ENCODE data around the gene NUP210.

NUP210 gene

GRCh38 chr3:13348661-13349396 is 71.3 kb downstream of the NUP210 start:
- no peak for DNase-seq (ENCODE audit: low read depth)

DNA sequence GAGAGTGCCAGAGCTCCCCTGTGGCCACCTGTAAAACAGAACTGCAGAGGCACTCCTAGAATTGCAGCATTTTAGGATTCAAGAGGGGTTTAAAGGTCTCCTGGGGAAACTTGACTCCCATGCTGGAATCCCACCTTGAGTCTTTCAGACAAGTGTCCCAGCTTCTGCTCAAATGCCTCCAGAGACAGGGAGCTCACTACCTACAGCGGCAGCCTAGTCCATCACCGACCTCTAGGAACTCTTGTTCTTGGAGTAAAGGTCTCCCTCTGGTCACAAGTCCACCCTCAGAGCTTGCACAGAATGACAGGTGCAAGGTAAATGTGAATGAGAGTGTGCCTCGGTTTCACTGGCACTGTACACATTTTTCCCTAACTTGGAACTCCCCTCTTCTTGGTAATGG is 72.0 kb downstream of the NUP210 start:
- DNase-seq (ENCODE audit: low read depth): no peak

GRCh38 chr3:13347390-13347950 is 72.7 kb downstream of the NUP210 start:
- DNase-seq (ENCODE audit: low read depth): no peak

DNA sequence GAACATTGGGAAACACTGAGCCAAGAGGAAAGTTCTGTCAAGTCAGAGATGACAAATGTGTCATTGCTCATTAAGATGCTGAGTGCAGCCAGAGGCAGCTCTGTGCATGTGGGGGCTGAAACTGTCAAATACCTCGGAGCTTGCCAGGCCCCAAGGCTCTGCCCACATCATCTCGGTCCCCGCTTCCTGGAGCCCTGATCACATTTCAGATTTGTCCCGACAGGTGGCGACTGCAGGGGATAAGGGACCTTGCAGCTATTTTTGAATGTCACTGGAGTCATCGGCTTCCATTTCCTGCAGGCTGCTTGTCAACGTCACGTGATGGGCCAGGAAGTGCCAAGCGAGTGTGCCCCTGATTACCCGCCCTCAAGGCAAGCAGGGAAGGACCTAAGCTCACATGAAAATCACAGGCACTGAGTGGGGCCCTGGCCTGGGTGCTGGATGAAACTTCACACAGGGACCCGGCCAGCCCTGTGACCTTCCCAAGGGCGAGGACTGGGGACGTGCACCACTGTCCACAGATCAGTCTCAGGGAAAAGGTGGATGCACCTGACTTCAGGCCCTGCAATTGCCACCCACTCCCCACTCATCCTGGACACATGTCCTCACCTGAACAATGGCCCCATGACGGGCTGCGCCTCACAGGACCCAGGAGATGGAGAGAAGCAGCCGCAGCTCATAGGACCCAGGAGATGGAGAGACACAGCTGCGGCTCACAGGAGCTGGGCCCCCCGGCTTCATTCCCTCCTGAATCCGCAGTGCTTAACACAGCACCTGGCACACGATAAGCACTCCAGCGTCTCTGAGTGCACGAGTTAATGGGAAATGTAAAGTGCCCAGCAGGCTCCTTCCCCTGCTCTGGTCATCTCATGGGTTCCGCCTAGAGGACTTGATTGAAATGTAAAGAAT is 73.4 kb downstream of the NUP210 start:
- DNase-seq (ENCODE audit: low read depth): peak; percentile 65

GRCh38 chr3:13345772-13346171 is 74.3 kb downstream of the NUP210 start:
- DNase-seq (ENCODE audit: low read depth): no peak

DNA sequence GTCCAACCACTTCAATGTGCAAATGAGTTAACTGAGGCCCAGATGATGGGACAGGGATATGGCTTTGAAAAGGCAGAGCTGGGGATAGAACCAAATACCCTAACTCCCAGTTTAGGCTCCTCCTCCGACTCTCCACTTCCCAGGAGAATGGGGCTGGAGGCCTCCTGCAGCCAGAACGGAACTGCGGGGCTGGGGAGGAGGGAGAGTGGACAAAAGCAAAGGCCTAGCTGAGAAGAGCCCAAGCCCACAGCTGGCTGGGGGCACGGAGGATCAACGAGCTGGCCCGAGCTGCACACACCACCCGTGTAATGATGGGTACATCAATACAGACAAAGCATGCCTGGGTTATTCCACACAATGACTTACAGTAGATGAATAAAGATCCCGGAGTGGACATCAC is 74.8 kb downstream of the NUP210 start:
- no peak for DNase-seq (ENCODE audit: low read depth)

GRCh38 chr3:13344663-13345062 is 75.5 kb downstream of the NUP210 start:
- DNase-seq (ENCODE audit: low read depth): no peak

- DNase-seq (ENCODE audit: low read depth): no peak
These were observed 76.5 kb downstream of the NUP210 start for GRCh38 chr3:13343601-13344000.

GRCh38 chr3:13341229-13341905 is 78.8 kb downstream of the NUP210 start:
- DNase-seq (ENCODE audit: low read depth): no peak

- DNase-seq (ENCODE audit: low read depth): no peak
These were observed 80.3 kb downstream of the NUP210 start for GRCh38 chr3:13339833-13340232.

GRCh38 chr3:13338996-13339395 is 81.1 kb downstream of the NUP210 start:
- no peak for DNase-seq (ENCODE audit: low read depth)

DNA sequence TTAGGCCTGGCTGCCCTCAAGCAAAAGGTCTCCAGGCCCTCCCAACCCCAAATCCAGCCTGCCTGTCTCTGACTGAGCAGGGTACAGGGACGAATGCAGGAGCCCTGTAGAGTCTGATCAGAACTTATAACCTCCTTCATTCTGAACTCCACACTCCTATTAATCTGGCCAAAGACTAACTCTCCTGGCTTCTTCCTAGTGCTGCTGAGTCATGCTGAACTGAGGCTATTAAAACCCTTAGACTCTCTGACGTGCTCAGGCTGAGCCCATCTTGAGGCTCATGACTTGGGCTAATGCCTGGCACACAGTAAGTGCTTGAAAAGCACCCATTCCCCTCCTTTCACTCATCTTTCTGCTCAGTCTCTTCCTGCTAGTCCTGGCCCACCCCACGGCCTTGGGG is 81.9 kb downstream of the NUP210 start:
- DNase-seq (ENCODE audit: low read depth): no peak

DNA sequence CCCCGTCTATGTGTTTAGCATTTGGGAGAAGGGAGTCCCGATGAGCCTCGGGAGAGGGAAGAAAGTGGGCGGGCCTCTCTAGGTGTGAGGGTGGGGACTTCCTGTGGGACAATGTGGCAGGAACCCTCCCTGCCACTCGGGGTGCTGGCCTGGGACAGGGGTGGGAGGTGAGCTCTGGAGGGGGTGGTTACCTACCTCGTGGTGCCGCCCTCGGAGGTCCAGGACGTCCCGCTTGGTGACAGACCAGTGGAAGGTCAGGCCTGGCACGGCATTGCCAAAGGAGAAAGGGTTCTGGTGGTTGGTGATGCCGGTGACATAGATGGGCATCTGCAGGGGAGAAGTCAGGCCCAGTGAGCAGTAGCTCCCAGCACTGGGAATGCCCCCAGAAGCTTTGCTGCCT is 83.5 kb downstream of the NUP210 start:
- no peak for DNase-seq (ENCODE audit: low read depth)

DNA sequence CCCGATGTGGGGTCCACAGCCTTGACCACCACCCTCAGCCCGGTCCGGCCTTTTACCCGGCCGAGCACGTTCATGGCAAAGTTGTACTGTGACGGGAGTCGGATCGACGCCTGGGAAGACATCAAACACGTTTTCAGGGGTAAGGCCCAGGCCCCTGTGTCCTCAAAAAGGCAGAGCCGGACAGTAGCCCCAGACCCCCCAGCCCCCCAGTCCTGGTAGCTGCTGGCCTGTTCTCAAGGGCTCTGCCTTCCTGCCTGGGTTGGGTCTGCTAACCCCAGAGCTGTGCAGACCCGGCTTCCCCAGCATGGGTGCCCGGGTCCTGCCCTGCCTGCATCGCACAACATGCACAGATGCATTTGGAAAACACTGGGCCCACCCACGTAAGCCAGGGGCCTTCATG is 84.6 kb downstream of the NUP210 start:
- DNase-seq (ENCODE audit: low read depth): no peak

GRCh38 chr3:13335059-13335458 is 85.1 kb downstream of the NUP210 start:
- DNase-seq (ENCODE audit: low read depth): no peak

- DNase-seq (ENCODE audit: low read depth): no peak
These were observed 86.8 kb downstream of the NUP210 start for GRCh38 chr3:13333236-13333897.

GRCh38 chr3:13332740-13333139 is 87.4 kb downstream of the NUP210 start:
- DNase-seq (ENCODE audit: low read depth): no peak

- DNase-seq (ENCODE audit: low read depth): no peak
These were observed 88.0 kb downstream of the NUP210 start for GRCh38 chr3:13332158-13332557.

DNA sequence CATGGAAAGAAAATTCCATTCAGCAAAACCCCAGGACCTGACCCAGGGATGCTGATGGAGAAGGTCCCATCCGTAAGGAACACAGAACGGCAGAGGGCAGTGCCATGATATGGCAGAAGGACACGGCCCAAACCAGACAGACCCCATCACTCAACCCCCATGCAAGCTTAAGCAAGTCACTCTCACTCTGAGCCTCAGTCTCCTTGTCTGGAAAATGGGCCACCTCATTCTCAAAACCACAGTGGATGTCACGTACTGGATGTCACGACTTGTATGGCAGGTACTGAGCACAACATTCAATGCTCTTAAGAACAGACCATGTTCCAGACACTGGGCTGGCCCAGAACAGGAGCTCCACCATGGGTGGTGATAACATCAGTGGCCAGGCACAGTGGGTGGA is 90.4 kb downstream of the NUP210 start:
- no peak for DNase-seq (ENCODE audit: low read depth)

GRCh38 chr3:13325892-13326443 is 94.2 kb downstream of the NUP210 start:
- DNase-seq (ENCODE audit: low read depth): no peak

GRCh38 chr3:13324835-13325501 is 95.2 kb downstream of the NUP210 start:
- no peak for DNase-seq (ENCODE audit: low read depth)
